CD4-positive, alpha-beta T cell treated with Interferon gamma for 1 hour (primary cell): Measurements from ENCODE around the gene CTNNA3.
"Not testable (repeated sequence)": the region's sequence is repeated elsewhere in the genome, so short reads cannot be mapped to it uniquely, and the experiment has no call there.

Source experiments
- DNase-seq: peaks from one replicate; pipeline ENCODE4 v3.0.0-alpha.2; 2020

CTNNA3 gene

DNA sequence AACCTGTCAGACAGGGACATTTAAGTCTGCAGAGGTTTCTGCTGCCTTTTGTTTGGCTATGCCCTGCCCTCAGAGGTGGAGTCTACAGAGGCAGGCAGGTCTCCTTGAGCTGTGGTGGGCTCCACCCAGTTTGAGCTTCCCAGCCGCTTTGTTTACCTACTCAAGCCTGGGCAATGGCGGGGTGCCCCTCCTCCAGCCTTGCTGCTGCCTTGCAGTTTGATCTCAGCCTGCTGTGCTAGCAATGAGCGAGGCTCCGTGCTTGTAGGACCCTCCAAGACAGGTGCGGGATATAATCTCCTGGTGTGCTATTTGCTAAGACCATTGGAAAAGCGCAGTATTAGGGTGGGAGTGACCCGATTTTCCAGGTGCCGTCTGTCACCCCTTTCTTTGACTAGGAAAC is 1360.2 kb downstream of the CTNNA3 start:
- not testable (repeated sequence) for DNase-seq

- DNase-seq = no peak
Observed at GRCh38 chr10:66329147-66329546, 1366.8 kb downstream of the CTNNA3 start.

GRCh38 chr10:66326876-66327275 is 1369.1 kb downstream of the CTNNA3 start:
- DNase-seq = no peak

DNA sequence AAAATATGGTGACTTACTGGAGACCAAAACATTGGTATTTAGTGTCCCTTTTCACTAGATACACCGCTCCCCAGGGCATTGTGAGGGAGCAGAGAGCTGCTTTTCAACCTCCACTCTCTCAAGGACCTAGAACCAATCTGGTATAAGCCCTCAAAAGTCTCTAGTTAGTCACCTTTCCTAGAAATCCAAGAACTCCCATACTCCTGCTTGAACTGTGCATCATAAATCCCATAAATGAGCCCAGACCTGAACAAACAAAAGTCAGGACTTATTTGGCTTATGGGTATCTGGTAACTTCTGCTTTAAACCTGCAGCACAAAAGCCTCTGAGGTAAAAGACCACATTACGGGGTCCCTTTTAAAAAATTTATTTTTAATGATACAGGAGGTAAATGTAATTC is 1373.2 kb downstream of the CTNNA3 start:
- no peak for DNase-seq

DNA sequence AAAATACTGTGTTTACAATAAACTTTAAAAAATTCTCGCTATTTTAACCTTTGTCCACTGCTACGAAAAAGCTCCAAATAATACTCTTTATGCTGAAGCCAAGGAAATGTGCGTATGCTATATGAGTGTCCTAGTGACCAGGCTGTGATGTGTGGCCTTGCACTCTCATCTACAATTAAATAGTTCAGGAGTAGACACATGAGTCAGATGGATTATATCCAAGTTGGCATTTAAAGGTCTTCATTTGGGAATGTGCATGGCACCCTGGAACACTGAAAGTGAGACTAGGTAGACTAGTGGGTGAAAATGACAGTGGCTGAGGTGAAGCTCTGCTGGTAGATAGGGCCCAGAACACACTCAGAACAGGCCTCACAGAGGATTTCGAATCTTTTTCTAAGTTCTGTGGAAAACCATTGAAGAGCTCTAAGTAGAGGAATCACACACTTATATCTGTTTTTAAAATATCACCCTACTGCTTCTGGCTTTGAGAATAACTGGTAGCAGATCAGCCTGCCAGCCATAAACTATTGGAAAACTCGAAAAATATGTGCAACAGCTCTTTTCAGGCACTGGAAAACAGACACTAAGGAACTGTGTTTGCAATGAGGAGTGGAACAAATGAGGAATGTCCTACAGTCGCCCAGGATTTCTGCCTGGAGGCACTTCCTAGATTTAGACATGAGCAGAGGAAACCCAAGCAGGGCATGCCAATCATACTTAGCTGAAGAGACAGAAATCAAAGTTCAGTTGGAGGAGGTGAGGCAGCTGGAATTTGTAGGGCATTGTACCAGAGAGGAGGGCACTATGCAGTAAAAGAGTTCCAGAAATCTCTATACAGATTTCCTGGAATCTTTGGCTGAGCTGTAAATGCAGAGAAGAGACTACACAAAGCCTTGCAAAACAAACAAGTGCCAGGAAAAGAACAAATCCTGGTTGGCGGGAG is 1374.0 kb downstream of the CTNNA3 start:
- no peak for DNase-seq

DNA sequence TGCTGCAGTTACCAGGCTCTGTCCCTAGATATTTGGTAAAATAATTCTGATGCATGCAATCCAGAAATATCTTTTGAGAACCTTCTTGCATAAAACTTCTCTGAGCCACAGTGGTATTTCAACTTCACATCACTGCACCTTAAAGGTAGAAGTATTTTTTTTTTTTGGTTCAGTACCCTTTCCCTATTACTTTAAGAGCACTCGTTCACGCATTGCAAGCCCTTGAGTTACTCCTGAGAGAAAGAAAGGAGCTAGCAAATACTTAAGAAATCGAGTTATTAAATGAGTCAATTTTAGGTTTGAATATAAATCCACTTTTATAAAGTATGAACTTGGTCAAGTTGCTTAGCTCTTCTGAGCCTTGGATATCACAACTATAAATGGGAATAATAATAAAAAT is 1377.2 kb downstream of the CTNNA3 start:
- DNase-seq = no peak

DNA sequence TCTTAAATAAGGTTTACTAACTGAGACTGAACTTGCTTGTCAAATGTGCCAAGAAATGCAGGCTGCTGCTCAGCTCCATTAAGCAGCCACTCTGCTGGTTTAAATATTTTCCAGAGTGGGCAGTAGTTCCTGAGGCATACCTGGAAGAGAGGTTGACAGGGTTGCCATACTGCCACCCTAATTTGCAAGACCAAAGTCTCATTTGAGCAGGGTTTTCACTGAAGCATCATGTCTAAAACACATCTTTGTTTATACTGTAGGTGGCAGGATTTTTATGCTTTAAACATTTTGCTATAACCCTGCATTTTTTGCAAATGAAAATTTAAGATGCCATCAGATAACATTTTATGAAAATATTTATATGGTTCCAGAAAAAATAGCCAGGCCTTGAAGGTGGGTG is 1388.2 kb downstream of the CTNNA3 start:
- DNase-seq = no peak

- no peak for DNase-seq
Observed at GRCh38 chr10:66301078-66301477, 1394.9 kb downstream of the CTNNA3 start.

- no peak for DNase-seq
Observed at GRCh38 chr10:66295602-66296001, 1400.4 kb downstream of the CTNNA3 start.

DNA sequence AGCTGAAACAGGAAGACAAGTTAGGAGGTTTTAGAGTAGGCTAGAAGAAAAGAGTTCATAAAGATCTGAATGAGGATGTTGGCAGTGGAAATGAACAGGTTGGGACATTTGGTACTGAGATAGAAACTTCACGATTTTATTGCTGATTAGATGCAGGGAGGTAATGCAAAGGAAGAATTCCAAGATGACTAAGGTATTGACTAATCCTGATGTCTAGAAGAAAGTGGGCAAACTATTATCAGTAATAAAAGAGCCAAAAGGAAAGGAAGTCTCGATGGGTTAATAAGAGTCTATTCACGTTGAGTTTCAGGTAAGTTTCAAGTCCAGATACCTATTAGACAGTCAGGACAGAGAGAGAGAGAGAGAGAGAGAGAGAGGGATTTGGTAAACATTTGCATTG is 1401.5 kb downstream of the CTNNA3 start:
- DNase-seq = no peak

DNA sequence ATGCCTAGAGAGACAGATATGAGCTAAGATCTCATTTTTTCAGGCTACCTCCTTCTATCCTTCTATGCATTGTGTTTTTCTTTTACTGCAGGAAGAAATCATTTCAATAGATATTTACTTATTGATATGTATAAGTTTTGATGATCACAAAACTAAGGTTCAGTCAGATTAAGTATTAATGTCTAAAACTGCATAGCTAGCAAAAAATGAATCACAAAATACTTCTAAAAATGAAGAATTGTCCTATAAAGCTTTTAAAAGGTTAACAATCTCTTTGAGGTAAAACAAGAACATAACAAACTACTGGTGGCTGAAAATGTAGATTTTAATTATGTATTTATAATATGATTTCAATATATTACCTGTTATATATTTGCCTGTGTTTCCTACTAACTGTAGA is 1403.1 kb downstream of the CTNNA3 start:
- DNase-seq = no peak

GRCh38 chr10:66292456-66292855 is 1403.5 kb downstream of the CTNNA3 start:
- no peak for DNase-seq

- no peak for DNase-seq
Observed at GRCh38 chr10:66291133-66291532, 1404.9 kb downstream of the CTNNA3 start.

DNA sequence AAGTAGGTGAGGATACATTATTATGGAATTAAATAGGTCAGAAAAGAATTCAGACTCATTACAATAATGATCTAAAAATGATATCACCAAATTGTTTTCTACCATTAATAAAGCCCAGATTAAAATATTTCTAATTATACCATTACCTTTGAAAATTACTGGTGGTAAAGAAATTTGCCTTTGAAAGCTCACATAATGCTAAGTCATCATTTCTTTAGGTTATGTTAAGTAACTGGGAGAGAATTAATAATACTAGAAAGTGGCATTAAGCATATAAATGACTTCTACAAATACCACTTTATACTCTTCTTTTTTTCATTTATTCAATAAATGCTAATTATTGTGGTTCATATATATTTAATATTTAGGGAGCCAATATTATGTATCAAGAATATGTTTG is 1411.4 kb downstream of the CTNNA3 start:
- DNase-seq = no peak

- no peak for DNase-seq
Observed at GRCh38 chr10:66283874-66284464, 1412.0 kb downstream of the CTNNA3 start.

- no peak for DNase-seq
Observed at GRCh38 chr10:66283064-66283463, 1412.9 kb downstream of the CTNNA3 start.

DNA sequence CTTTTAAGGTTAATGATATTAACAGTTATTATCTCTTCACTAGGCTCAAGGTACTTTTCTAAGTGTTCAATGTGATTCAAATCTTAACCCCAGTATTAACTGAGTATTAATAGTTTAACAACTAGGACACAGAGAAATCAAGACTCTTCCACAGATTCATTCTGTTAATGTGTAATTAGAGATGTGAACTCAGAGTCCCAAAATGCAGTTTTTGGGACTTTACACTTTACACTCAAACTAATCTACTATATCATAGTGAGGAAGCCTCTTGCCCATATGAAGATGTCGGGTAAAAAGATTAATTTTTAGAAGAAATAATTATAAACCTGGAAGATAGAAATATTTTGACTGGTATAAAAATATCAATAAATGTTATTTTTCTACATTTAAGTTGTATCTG is 1414.7 kb downstream of the CTNNA3 start:
- no peak for DNase-seq

DNA sequence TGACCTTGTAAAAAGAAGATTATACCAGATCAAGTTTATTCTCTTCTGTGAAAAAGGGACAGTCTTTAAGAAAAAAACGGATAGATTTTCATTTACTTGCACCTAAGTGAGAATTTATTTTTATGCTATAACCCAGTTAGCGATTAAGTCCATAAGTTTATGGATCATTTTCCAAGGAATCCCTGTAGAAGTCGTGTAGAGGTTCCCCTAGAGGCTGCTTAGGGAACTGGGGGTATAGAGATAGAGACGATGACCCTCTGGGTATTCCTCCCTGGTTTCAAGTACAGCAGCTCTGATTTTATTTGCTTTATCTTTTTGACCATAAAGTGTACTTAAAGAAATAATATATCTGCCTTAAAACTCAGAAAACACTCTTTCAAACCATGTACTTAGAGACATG is 1418.5 kb downstream of the CTNNA3 start:
- DNase-seq = no peak

GRCh38 chr10:66273966-66274519 is 1422.0 kb downstream of the CTNNA3 start:
- no peak for DNase-seq

DNA sequence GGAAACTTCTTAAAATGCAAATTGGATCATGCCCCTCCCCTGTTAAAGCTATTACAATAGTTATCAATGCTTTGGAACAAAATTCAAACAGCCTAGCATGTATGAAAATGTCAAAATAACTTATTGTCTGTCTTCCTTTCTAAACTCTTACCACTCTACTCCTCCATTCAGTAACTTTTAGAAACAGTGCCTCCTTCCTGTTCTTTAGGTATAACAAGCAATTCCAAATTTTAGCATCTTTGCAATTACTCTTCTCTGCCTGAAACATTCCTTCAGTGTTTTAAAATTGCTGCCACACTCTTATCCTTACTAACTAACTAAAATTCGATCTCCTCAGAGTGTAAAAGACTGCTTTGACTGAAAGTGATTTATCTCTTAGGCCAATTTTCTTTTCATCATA is 1430.6 kb downstream of the CTNNA3 start:
- no peak for DNase-seq

- no peak for DNase-seq
Observed at GRCh38 chr10:66259836-66260235, 1436.2 kb downstream of the CTNNA3 start.

DNA sequence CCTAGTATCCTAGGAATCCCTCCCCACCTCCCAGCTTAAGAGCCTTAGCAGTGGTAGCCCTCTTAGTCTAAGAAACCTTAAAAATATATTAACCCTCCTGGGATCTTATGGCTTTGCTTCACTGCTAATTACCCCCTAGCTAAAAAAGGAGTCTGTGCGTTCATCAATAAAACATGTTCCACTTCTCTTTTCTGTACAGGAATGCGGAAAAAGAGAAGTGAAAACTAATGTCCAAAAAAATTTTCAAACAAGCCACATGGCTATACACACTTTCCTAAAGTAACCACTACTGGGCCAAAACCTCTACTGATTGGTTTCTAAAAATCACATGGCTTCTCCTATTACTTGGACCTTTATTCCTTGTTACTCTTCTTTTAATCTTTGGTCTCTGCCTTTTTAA is 1437.3 kb downstream of the CTNNA3 start:
- no peak for DNase-seq

DNA sequence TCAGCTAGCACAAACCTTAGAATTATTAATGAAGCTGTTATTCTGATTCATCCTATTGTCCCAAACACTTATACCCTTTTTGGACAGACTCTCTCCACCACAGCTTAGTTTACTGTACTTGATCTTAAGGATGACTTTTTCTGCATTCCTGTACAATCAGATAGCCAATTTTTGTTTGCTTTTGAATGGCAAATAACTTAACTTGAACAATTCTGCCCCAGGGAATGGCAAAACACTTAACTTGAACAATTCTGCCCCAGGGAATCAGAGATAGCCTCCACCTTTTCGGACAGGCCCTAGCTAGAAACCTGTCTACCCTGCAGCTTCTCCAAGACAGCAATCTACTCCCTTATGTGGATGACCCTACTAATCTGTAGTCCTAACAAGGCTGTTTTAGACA is 1438.2 kb downstream of the CTNNA3 start:
- DNase-seq = no peak

DNA sequence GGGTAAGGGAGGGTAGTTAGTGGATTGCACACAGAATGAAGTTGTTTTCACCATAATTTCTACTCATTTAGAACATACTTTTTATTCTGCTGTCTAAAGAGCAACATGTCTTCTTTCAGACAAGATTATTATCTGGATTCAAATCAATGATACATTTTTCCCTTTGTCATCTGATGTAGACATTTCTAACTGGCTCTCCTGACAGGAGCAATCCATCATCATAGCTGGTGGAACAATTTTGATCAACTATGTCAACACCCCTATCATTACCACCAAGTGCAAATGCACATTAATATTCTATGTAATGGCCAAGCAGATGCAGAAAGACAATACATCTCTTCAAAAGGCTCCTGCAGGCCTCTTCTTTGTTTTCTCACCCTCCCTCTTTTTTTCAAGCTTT is 1443.0 kb downstream of the CTNNA3 start:
- no peak for DNase-seq
